Caco-2 (cell line): ENCODE measurements around the gene KRT86. TPM values are rescaled to one million over a fixed set of nuclear protein-coding genes. Genes with fewer than 3 reads are reported as not detected.

Experiments
- BruUV-seq: library from RNA; stranded (reverse); fragments of 400-500 nt; replicated peaks from 2 replicates; lab custom pipeline; 2021; lab: Mats Ljungman, UMichigan
- CTCF ChIA-PET: fragments of 300-600 bp; sonication (Branson Sonifier 250); formaldehyde crosslinking; loops from one replicate; lab custom pipeline; 2022; ENCODE audit warnings: antibody characterized with exemption; lab: Charles Lee
- POLR2A ChIA-PET: fragments of 300-600 bp; sonication (Branson Sonifier 250); formaldehyde crosslinking; loops from one replicate; lab custom pipeline; 2022; ENCODE audit warnings: antibody characterized with exemption; lab: Charles Lee
- DNase-seq, 2 experiments: peaks; one replicate each; pipeline versions ENCODE4 v3.0.0 to v3.0.0-alpha.2; 2020 to 2022
- H3K27me3 ChIP-seq: replicated peaks from 2 replicates; pipeline ENCODE4 v1.6.0; 2011; ENCODE audit warnings: low read length; ENCODE audit not compliant: control insufficient read depth, insufficient read depth
- H3K36me3 ChIP-seq: 2 replicates; pipeline ENCODE4 v1.5.1; 2011; ENCODE audit warnings: low read length; ENCODE audit not compliant: control insufficient read depth, insufficient read depth
- H3K4me1 ChIP-seq: fragments of 250-450 bp; sonication (Bioruptor Pico); 2 replicates; pipeline ENCODE4 v1.5.1; 2020; ENCODE audit warnings: mild to moderate bottlenecking
- H3K4me3 ChIP-seq: 2 replicates; pipeline ENCODE4 v1.5.1; 2011; ENCODE audit warnings: low read depth, mild to moderate bottlenecking, control low read depth, low read length
- H3K9me3 ChIP-seq: fragments of 250-450 bp; sonication (Bioruptor Pico); 2 replicates; pipeline ENCODE4 v1.5.1; 2020; ENCODE audit warnings: mild to moderate bottlenecking, moderate library complexity
- H3K27ac Mint-ChIP-seq: one replicate; pipeline ENCODE4 v1.8.0; 2022; ENCODE audit warnings: mixed read lengths; ENCODE audit not compliant: unreplicated experiment
- H3K27me3 Mint-ChIP-seq: one replicate; pipeline ENCODE4 v1.8.0; 2022; ENCODE audit warnings: mixed read lengths; ENCODE audit not compliant: insufficient read depth, unreplicated experiment
- H3K36me3 Mint-ChIP-seq: one replicate; pipeline ENCODE4 v1.8.0; 2022; ENCODE audit warnings: mild to moderate bottlenecking, mixed read lengths; ENCODE audit not compliant: insufficient read depth, unreplicated experiment
- H3K4me1 Mint-ChIP-seq: one replicate; pipeline ENCODE4 v1.8.0; 2022; ENCODE audit warnings: low read depth, mixed read lengths; ENCODE audit not compliant: unreplicated experiment
- H3K4me3 Mint-ChIP-seq: one replicate; pipeline ENCODE4 v1.8.0; 2022; ENCODE audit warnings: mild to moderate bottlenecking, moderate library complexity, mixed read lengths; ENCODE audit not compliant: unreplicated experiment
- H3K9me3 Mint-ChIP-seq: one replicate; pipeline ENCODE4 v1.8.0; 2022; ENCODE audit warnings: mixed read lengths; ENCODE audit not compliant: unreplicated experiment
- intact Hi-C: fragments of 100-400 bp; cut with micrococcal nuclease; formaldehyde crosslinking; loops from one replicate; pipeline ENCODE4 v1.10.0; 2022; ENCODE audit not compliant: unreplicated experiment
- total RNA-seq: library from RNA; stranded (reverse); gene quantifications from 2 replicates; pipeline ENCODE4 v1.2.3, GENCODE V29; 2022
- TF ChIP-seq, protein P1 (sequence below), 2 experiments: fragments of 200-600 bp in 1 of 2; IDR thresholded peaks; 1 replicate in 1 of 2; 2 replicates in 1 of 2; pipeline versions ENCODE4 v1.5.1 to v1.8.0; 2011 to 2022; ENCODE audit warnings: antibody characterized with exemption in 1 of 2, control low read depth in 1 of 2, inconsistent platforms in 1 of 2, low read depth in 1 of 2, low read length in 1 of 2, mild to moderate bottlenecking in 1 of 2, moderate library complexity in 1 of 2; ENCODE audit not compliant: insufficient read depth in 1 of 2, severe bottlenecking in 1 of 2, unreplicated experiment in 1 of 2

Gene KRT86
- total RNA-seq, 1 experiment from 2014 or later, result not detected

DNA sequence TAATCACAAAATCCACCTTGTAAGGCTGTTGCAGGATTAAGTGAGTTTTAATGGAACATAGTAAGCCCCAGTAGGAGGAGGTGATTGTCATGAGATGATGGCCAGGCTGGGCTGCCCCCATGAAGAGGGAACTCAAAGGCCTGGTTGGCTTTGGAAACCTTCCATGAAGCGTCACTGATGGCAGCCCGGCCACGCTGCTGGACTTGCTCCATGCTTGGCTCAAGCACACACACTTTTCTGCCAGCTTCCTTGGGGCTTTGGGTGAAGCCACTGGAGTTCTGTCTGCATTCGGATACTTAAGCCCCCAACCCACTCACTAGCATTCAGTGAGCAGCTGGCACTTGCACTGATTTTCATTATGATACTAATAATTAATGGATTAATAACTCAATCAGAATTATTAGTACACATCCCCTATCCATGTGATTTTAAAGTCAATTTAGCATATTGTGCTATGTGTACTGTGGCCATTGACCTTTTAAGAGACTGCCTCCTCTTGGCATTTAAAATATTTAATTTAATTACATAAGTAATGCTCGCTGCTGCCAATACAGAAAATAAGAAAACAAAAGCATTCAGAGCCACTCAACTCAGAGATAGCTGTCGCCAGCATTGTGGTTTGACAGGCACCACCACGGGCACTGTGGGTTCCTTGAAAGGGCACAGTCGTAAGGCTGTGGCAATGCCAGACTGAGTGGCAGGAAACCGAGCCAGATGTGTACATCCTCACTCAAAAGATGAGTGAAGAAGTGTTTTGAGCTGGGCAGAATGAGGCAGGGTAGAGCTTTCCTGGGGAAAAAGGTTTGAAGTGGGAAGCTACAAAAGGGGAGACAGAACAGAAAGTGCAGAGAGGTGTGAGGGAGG lies 77.0 kb downstream of the KRT86 start:
- DNase-seq, result no peak
- Mint-ChIP-seq H3K4me3 (no peak overlapping the region), H3K4me1 (no peaks in the 10 kb centered on the region), H3K27ac (no peak overlapping the region), H3K27me3 (no peaks in the 10 kb centered on the region), H3K36me3 (no peaks in the 10 kb centered on the region), H3K9me3 (no peaks in the 10 kb centered on the region)
- POLR2A ChIA-PET, result no interaction called here
- H3K36me3 ChIP-seq, result no peaks in the 10 kb centered on the region
- BruUV-seq, result no TSS peak
- TF ChIP-seq, protein P1, sequence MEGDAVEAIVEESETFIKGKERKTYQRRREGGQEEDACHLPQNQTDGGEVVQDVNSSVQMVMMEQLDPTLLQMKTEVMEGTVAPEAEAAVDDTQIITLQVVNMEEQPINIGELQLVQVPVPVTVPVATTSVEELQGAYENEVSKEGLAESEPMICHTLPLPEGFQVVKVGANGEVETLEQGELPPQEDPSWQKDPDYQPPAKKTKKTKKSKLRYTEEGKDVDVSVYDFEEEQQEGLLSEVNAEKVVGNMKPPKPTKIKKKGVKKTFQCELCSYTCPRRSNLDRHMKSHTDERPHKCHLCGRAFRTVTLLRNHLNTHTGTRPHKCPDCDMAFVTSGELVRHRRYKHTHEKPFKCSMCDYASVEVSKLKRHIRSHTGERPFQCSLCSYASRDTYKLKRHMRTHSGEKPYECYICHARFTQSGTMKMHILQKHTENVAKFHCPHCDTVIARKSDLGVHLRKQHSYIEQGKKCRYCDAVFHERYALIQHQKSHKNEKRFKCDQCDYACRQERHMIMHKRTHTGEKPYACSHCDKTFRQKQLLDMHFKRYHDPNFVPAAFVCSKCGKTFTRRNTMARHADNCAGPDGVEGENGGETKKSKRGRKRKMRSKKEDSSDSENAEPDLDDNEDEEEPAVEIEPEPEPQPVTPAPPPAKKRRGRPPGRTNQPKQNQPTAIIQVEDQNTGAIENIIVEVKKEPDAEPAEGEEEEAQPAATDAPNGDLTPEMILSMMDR (IDR thresholded peaks at IDR 0.05; ENCODE audit: insufficient read depth in 1 of 2, low read depth in 1 of 2, low read length in 1 of 2, severe bottlenecking in 1 of 2, unreplicated experiment in 1 of 2), result no peak
- H3K9me3 ChIP-seq, result no peaks in the 10 kb centered on the region
- no peaks in the 10 kb centered on the region for H3K27me3 ChIP-seq
- H3K4me3 ChIP-seq, result no peak overlapping the region
- intact Hi-C loops, result no loop called here
- H3K4me1 ChIP-seq, result peaks cover 11% of the 10 kb centered on the region
- CTCF ChIA-PET, result no interaction called here

DNA sequence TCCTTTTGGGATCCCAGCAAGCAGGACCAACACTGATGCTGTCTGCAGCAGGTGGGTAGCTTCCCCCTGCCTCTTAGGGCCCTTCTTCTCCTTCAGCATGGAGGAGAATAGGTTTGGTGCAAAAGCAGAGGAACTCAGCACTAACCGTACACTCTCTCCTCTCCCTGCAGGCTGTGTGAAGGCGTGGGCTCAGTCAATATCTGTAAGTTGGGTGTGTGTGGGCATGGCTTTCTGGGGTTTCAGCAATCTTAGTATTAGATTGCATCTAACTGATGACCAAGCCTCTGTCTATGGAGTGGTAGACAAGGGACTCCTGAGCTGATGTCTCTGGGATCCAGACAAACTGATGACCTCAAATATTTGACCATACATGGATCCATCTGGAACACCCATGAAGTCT lies 78.5 kb downstream of the KRT86 start:
- TF ChIP-seq, protein P1 (IDR thresholded peaks at IDR 0.05; ENCODE audit: insufficient read depth in 1 of 2, low read depth in 1 of 2, low read length in 1 of 2, severe bottlenecking in 1 of 2, unreplicated experiment in 1 of 2), result no peak
- no peak overlapping the region for H3K4me3 ChIP-seq
- BruUV-seq, result no TSS peak
- intact Hi-C loops, result no loop called here
- Mint-ChIP-seq H3K4me1 (no peaks in the 10 kb centered on the region), H3K9me3 (no peaks in the 10 kb centered on the region), H3K4me3 (no peak overlapping the region), H3K27ac (no peak overlapping the region), H3K36me3 (no peaks in the 10 kb centered on the region), H3K27me3 (no peaks in the 10 kb centered on the region)
- no peaks in the 10 kb centered on the region for H3K36me3 ChIP-seq
- H3K4me1 ChIP-seq, result no peaks in the 10 kb centered on the region
- CTCF ChIA-PET, result no interaction called here
- POLR2A ChIA-PET, result no interaction called here
- H3K9me3 ChIP-seq, result no peaks in the 10 kb centered on the region
- DNase-seq, result no peak
- H3K27me3 ChIP-seq, result no peaks in the 10 kb centered on the region

DNA sequence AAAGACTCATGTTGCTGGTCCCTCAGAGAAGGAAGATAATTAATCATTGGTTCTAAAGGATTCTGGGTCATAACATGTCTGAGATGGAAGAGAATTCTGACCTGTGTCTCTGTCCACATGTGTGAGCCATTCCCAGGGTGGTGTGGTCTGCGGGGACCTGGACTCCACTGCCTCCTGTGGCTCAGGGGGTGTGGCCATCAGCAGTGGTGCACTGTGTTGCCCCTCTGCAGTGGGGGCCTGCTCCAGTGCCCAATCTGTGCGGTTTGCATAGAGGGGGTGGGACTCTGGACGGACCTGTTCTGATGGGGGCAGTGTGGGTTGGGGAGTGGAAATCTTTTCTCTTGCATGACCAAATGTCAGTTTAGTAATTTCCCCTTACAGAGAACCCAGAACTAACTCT lies 79.3 kb downstream of the KRT86 start:
- Mint-ChIP-seq H3K4me3 (no peak overlapping the region), H3K9me3 (no peaks in the 10 kb centered on the region), H3K27me3 (no peaks in the 10 kb centered on the region), H3K27ac (no peak overlapping the region), H3K36me3 (no peaks in the 10 kb centered on the region), H3K4me1 (no peaks in the 10 kb centered on the region)
- TF ChIP-seq, protein P1 (IDR thresholded peaks at IDR 0.05; ENCODE audit: insufficient read depth in 1 of 2, low read depth in 1 of 2, low read length in 1 of 2, severe bottlenecking in 1 of 2, unreplicated experiment in 1 of 2), result no peak
- Histone ChIP-seq H3K4me3 (no peak overlapping the region), H3K4me1 (no peaks in the 10 kb centered on the region), H3K36me3 (no peaks in the 10 kb centered on the region), H3K9me3 (no peaks in the 10 kb centered on the region), H3K27me3 (no peaks in the 10 kb centered on the region)
- POLR2A ChIA-PET, result no interaction called here
- intact Hi-C loops, result no loop called here
- no TSS peak for BruUV-seq
- CTCF ChIA-PET, result no interaction called here
- DNase-seq, result no peak
